IPS DF 19.7 (cell line): Measurements from ENCODE around the gene CEP152.
"Not testable (repeated sequence)": the region's sequence is repeated elsewhere in the genome, so short reads cannot be mapped to it uniquely, and the experiment has no call there.

Experiments used
- DNase-seq: peaks from one replicate; pipeline ENCODE4 v3.0.0-alpha.2; 2013; ENCODE audit warnings: low read depth, low spot score

The CEP152 gene, protein sequence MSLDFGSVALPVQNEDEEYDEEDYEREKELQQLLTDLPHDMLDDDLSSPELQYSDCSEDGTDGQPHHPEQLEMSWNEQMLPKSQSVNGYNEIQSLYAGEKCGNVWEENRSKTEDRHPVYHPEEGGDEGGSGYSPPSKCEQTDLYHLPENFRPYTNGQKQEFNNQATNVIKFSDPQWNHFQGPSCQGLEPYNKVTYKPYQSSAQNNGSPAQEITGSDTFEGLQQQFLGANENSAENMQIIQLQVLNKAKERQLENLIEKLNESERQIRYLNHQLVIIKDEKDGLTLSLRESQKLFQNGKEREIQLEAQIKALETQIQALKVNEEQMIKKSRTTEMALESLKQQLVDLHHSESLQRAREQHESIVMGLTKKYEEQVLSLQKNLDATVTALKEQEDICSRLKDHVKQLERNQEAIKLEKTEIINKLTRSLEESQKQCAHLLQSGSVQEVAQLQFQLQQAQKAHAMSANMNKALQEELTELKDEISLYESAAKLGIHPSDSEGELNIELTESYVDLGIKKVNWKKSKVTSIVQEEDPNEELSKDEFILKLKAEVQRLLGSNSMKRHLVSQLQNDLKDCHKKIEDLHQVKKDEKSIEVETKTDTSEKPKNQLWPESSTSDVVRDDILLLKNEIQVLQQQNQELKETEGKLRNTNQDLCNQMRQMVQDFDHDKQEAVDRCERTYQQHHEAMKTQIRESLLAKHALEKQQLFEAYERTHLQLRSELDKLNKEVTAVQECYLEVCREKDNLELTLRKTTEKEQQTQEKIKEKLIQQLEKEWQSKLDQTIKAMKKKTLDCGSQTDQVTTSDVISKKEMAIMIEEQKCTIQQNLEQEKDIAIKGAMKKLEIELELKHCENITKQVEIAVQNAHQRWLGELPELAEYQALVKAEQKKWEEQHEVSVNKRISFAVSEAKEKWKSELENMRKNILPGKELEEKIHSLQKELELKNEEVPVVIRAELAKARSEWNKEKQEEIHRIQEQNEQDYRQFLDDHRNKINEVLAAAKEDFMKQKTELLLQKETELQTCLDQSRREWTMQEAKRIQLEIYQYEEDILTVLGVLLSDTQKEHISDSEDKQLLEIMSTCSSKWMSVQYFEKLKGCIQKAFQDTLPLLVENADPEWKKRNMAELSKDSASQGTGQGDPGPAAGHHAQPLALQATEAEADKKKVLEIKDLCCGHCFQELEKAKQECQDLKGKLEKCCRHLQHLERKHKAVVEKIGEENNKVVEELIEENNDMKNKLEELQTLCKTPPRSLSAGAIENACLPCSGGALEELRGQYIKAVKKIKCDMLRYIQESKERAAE (N-terminal part only)

DNA sequence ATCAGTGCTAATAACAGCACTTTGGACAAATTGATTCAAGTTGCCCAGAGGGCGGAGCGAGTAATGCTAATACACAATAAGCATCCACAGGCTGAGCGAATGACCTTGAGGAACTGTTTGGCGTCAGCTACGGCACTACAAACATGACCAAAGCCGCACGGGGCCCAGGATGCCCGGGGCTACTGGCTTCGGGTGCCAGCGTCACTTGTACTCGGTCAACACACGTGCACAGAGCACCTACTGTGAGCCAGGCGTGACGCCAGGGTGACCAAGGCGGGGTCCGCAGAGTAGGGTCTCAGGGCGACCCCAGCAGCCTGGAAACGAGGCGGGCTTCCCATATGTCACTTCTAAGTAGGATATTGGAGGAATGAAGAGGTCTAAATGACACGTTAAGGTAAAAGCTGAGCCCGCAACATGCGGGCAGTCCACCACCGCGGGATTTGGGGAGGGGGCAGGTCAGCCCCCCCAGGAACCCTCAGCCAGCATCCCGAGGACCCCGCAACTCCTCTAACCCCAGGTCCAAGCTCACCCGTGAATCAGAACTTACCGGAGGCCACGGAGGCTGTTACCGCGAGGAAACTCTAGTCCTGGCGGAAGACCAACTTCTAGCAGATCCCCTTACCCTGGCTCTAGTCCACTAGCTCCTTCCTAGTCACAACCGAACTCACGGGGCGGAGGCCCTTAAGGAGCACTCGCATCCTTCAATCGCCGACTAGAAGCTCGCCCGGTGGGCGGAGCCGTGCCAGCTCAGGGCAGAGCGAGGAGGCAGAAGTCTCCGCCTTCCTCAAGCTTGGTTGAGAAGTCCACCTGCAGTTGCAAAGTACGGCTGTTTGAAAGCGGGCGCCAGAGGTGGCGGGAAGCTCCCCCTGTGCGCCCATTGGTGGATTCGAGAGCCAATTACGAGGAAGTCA, at the start of gene CEP152:
TSS of gene CEP152 (minus strand) at position 656 of the 911 bp plus-strand sequence. CDS start 5,420 bp downstream, outside the sequence.
- DNase-seq = peak; percentile 100

GRCh38 chr15:48859426-48859825, 48.6 kb upstream of the CEP152 start:
- no peak for DNase-seq

GRCh38 chr15:48858401-48858800, 47.5 kb upstream of the CEP152 start:
- DNase-seq = no peak

DNA sequence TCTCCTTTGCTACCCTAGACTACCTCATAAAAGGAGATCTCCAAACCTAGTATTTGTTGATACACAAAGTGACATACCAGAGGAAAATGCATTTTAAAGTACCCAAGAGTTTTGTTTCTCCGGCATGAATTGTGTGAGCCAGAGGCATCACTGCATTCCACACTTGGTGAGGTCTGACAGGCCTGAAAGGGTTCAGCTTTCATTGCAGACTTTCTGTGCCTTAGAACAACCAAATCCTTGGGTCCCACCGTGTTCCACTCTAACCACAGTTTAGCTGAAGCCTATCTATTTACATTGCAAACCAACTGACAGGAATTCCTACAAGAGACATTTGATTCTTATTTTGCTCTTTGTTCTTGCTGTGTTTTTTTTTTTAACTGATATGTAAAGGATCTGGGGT, 46.1 kb upstream of the CEP152 start:
- DNase-seq = no peak

GRCh38 chr15:48855501-48856440, 44.9 kb upstream of the CEP152 start:
- DNase-seq = no peak

DNA sequence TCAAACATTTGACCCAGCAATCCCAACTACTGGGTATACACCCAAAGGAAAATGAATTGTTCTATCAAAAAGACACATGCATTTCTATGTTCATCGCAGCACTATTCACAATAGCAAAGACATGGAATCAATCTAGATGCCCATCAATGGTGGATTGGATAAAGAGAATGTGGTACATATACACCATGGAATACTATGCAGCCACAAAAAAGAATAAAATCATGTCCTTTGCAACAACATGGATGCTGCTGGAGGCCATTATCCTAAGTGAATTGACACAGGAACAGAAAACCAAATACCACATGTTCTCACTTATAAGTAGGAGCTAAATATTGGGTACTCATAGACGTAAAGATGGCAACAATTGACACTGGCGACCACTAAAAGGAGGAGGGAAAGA, 43.6 kb upstream of the CEP152 start:
- not testable (repeated sequence) for DNase-seq

DNA sequence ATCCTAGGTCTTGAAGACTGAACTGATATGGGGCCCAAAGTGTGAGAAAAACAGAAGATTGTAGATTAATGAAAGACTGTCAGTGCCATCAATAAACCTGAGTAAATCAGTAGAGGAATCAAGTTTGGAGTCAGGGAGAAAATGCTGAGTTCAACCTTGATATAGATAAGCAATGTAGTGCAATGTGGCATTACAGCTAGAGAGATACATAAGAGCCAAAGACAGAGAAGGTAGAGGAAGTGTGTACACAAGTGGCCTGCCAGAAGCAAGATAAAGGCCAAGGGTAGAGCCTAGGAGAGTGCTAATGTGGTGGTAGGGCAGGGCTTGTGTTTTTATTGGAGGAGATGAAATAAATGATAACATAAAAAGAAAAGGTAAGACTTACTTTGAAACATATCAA, 41.1 kb upstream of the CEP152 start:
- DNase-seq = no peak

DNA sequence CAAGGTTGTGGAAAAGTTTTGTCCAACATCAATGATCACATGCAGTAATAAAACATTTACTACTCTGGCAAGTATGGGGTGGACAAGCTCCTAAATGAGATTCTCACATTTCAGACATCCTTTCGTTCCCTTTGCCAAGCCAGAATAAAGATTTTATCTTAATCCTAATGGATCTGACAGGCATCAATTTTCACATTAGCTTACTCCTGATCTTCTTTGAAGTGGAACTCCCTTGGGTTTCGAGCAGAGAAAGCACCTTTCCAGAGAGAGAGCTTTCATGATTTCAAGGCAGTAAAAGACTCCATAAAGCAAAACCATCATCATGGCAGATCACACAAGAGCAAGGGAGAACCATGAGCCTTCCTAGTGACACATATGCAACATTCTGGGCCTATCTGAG, 39.8 kb upstream of the CEP152 start:
- DNase-seq = no peak

GRCh38 chr15:48845123-48845522, 34.3 kb upstream of the CEP152 start:
- DNase-seq = no peak

DNA sequence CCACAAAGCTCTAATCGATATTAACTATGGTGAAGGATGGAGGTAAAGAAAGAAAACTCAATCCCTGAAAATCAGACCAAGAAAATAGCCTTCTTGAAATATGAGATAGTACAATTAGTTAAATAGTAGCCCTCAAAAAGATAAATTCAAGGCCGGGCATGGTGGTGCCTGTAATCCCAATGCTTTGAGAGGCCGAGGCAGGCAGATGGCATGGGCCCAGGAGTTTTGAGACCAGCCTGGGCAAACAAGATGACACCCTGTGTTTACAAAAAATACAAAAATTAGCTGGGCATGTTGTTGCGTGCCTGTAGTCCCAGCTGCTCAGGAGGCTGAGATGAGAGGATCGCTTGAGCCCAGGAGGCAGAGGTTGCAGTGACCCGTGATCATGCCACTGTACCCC, 31.6 kb upstream of the CEP152 start:
- DNase-seq = no peak

DNA sequence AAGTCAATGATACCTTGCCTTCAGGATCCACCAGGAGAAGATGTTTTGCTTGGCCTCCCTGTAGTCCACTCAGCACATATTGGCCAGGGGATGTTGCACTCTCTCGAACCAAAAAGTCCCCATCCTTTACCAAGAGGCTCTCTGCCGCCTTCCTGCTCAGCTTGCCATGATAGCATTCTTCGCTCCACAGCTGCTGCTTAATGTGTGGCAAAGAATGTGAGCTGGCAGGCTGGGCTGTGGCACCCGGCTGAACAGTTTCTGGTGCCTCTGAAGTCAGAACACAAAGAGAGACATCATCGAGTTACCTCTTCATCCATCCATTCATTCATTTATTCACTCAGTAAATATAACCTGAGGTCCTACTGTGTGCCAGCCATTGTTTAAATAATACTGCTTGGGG, 23.9 kb upstream of the CEP152 start:
- DNase-seq = no peak

- no peak for DNase-seq
Measured at GRCh38 chr15:48833526-48834239, 22.8 kb upstream of the CEP152 start.

GRCh38 chr15:48832648-48833047, 21.8 kb upstream of the CEP152 start:
- no peak for DNase-seq

DNA sequence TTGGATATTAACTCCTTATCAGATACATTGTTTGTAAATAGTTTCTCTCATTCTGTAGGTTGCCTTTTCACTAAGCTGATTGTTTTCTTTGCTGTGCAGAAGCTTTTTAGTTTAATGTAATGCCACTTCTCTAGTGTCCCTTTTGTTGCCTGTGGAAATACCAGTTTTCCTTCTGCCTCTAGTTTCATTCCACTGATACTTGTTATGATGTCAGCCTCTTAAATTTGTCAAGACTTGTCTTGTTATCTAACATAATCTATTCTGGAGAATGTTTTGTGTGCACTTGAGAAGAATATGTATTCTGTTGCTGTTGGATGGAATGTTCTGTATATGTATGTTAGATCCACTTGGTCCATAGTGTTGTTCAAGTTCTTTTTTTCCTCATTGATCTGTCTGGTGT, 18.0 kb upstream of the CEP152 start:
- DNase-seq = no peak

GRCh38 chr15:48828471-48828870, 17.6 kb upstream of the CEP152 start:
- no peak for DNase-seq

DNA sequence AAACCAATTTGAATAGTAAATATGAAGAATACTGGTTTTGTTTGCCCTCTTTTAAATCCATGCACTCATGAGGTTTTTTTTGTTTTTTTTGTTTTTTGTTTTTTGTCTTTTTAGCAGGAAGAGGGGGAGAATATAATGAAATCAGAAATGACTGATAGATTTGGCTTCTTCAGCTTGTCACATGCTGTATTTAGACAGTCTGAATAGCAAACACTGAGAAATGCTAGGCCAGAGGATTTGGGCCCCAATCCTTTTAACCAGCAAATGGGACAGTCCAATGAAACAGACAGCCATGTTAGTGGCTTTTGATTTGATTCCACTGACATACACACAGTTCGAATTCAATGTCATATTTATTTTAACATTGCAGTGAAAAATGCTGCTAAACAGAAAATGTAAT, 14.2 kb upstream of the CEP152 start:
- DNase-seq = no peak

DNA sequence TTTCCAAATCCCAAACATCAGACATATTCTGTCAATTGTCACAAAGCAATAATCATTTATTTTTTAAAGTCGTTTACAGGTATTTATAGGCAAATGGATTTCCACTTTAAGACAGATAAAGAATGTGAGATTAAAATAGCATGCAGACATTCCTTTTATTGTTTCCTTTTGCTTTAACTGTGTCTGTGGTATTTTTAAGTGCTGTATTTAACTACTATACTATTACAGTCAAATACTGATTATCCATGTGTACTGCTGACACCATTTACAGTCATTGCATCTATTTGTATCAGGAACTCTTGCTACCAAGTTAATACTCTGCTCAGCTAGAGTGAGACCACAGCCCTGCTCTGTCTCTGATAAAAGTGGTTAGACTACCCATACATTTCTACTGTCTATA, 12.8 kb upstream of the CEP152 start:
- DNase-seq = no peak

GRCh38 chr15:48823237-48823636, 12.4 kb upstream of the CEP152 start:
- DNase-seq = peak; percentile 61

GRCh38 chr15:48814286-48814685, 3.4 kb upstream of the CEP152 start:
- DNase-seq = no peak
